Hepatocyte (in vitro differentiated cells): ENCODE measurements around the gene SERPINB2. TPM values are rescaled to one million over a fixed set of nuclear protein-coding genes. Genes with fewer than 3 reads are reported as not detected.
"Not testable (repeated sequence)": the region's sequence is repeated elsewhere in the genome, so short reads cannot be mapped to it uniquely, and the experiment has no call there.

Experiments used
- DNase-seq: peaks from one replicate; pipeline ENCODE4 v3.0.0-alpha.2; 2016; ENCODE audit warnings: low spot score
- H2AFZ ChIP-seq: fragments of 200-600 bp; sonication (generic); 2 replicates; pipeline ENCODE4 v1.6.0; 2016; ENCODE audit warnings: antibody characterized with exemption, mild to moderate bottlenecking
- H3K27ac ChIP-seq: fragments of 200-600 bp; sonication (generic); 2 replicates; pipeline ENCODE4 v1.5.1; 2016; ENCODE audit warnings: mild to moderate bottlenecking
- H3K27me3 ChIP-seq: fragments of 200-600 bp; sonication (generic); 2 replicates; pipeline ENCODE4 v1.6.1; 2016
- H3K36me3 ChIP-seq: fragments of 200-600 bp; sonication (generic); replicated peaks from 2 replicates; pipeline ENCODE4 v1.5.1; 2016; ENCODE audit warnings: low read depth; ENCODE audit not compliant: insufficient read depth
- H3K4me1 ChIP-seq: fragments of 200-600 bp; sonication (generic); 2 replicates; pipeline ENCODE4 v1.5.1; 2016; ENCODE audit warnings: mild to moderate bottlenecking, moderate library complexity; ENCODE audit not compliant: insufficient read depth
- H3K4me2 ChIP-seq: fragments of 200-600 bp; sonication (generic); 2 replicates; pipeline ENCODE4 v1.6.0; 2016
- H3K4me3 ChIP-seq: fragments of 200-600 bp; sonication (generic); 2 replicates; pipeline ENCODE4 v1.5.1; 2016; ENCODE audit warnings: mild to moderate bottlenecking
- H3K79me2 ChIP-seq: fragments of 200-600 bp; sonication (generic); 2 replicates; pipeline ENCODE4 v1.6.0; 2017; ENCODE audit warnings: mild to moderate bottlenecking
- H3K9me2 ChIP-seq: fragments of 200-600 bp; sonication (generic); replicated peaks from 2 replicates; pipeline ENCODE4 v1.6.0; 2017; ENCODE audit warnings: mild to moderate bottlenecking; ENCODE audit not compliant: insufficient read depth
- H3K9me3 ChIP-seq: fragments of 200-600 bp; sonication (generic); 2 replicates; pipeline ENCODE4 v1.5.1; 2016; ENCODE audit warnings: low read depth, mild to moderate bottlenecking
- H4K20me1 ChIP-seq: fragments of 200-600 bp; sonication (generic); 2 replicates; pipeline ENCODE4 v1.6.0; 2016; ENCODE audit warnings: mild to moderate bottlenecking; ENCODE audit not compliant: insufficient read depth, poor library complexity, severe bottlenecking
- CTCF ChIP-seq: fragments of 200-600 bp; sonication (generic); IDR thresholded peaks from 2 replicates; pipeline ENCODE4 v1.5.1; 2016; ENCODE audit warnings: antibody characterized with exemption, mild to moderate bottlenecking; ENCODE audit not compliant: poor library complexity
- EZH2 ChIP-seq: fragments of 200-600 bp; sonication (generic); IDR thresholded peaks from 2 replicates; pipeline ENCODE4 v1.6.1; 2016; ENCODE audit warnings: antibody characterized with exemption, mild to moderate bottlenecking, borderline replicate concordance
- EZH2phosphoT487 ChIP-seq: fragments of 200-600 bp; sonication (generic); IDR thresholded peaks from one replicate; pipeline ENCODE4 v1.6.1; 2018; ENCODE audit warnings: antibody characterized with exemption, mild to moderate bottlenecking, low read depth, moderate library complexity; ENCODE audit not compliant: unreplicated experiment, severe bottlenecking
- WGBS: methylation state at CpG from one replicate; pipeline ENCODE4 v1.1.6; 2016; ENCODE audit warnings: low lambda C conversion rate; ENCODE audit errors: missing lambda C conversion rate; 5-methylcytosine and 5-hydroxymethylcytosine counted together
- polyA plus RNA-seq: library from polyadenylated mRNA; unstranded; fragments of >200 nt; fragmentation: Nextera tagmentation; extraction: Ambion mirVana; gene quantifications from 2 replicates; pipeline ENCODE4 v1.2.1, GENCODE V29; 2016
- total RNA-seq: library from RNA; depleted of rRNA; stranded (reverse); fragments of >200 nt; gene quantifications from 2 replicates; pipeline ENCODE4 v1.2.3, GENCODE V29; 2014

The SERPINB2 gene
- total and polyA plus RNA-seq, 2 experiments from 2014 or later = 0.86 to 1.9 TPM

- peak overlapping the region; percentile 17 for H3K4me3 ChIP-seq
- H4K20me1 ChIP-seq = no peaks in the 10 kb centered on the region
- peaks cover 3% of the 10 kb centered on the region for H3K4me1 ChIP-seq
- peaks cover 22% of the 10 kb centered on the region for H3K27me3 ChIP-seq
- peak overlapping the region; percentile 98 for H3K4me2 ChIP-seq
- no peaks in the 10 kb centered on the region for H3K9me3 ChIP-seq
- H3K27ac ChIP-seq = no peak overlapping the region
- TF ChIP-seq EZH2 = no peak
- peak; percentile 82 for TF ChIP-seq CTCF
- TF ChIP-seq EZH2phosphoT487 = no peak
- peak overlapping the region; percentile 99 for H2AFZ ChIP-seq
- WGBS = 3% methylated on average over 53 of the region's 54 CpGs
- no peaks in the 10 kb centered on the region for H3K9me2 ChIP-seq
- no peaks in the 10 kb centered on the region for H3K36me3 ChIP-seq
- H3K79me2 ChIP-seq = no peaks in the 10 kb centered on the region
- peak; percentile 89 for DNase-seq
Measured at GRCh38 chr18:63936156-63936931, 48.8 kb downstream of the SERPINB2 start.

DNA sequence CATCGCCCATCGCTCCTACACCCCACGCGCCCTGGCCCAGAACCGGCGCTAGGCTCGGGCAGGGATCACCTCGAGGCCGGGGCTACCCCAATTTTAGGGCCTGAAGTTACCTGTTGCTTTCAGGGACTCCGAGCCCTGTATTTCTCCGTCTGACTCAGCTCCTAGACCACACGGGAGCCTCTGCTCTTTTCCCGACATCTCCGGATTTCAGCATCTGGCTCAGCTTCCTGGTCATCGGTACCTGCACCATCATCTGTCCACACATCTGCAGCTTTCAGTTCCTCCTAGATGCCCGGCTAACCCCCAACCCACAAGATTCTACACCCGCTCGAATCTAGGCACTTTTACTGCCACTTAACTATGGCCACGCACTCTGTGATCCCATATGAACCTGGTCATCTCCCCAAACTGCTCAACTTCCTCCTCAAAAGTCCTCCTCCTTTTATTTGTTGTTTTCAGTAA is 49.5 kb downstream of the SERPINB2 start:
- 57% methylated on average over 19 of the region's 19 CpGs for WGBS
- H2AFZ ChIP-seq = peak overlapping the region; percentile 99

GRCh38 chr18:63940008-63940407 is 52.5 kb downstream of the SERPINB2 start:
- TF ChIP-seq CTCF (no peak), EZH2phosphoT487 (no peak), EZH2 (no peak)
- Histone ChIP-seq H3K27me3 (peaks cover 18% of the 10 kb centered on the region), H2AFZ (no peak overlapping the region), H3K79me2 (no peaks in the 10 kb centered on the region), H3K4me1 (peaks cover 3% of the 10 kb centered on the region), H3K4me3 (no peak overlapping the region), H3K4me2 (no peak overlapping the region), H3K27ac (no peak overlapping the region), H4K20me1 (no peaks in the 10 kb centered on the region), H3K9me3 (no peaks in the 10 kb centered on the region), H3K9me2 (no peaks in the 10 kb centered on the region), H3K36me3 (no peaks in the 10 kb centered on the region)
- 95% methylated on average over 8 of the region's 8 CpGs for WGBS
- DNase-seq = no peak

More for the DNA sequence above, 49.5 kb downstream of the SERPINB2 start:
- Histone ChIP-seq H3K9me2 (no peaks in the 10 kb centered on the region), H3K27me3 (peaks cover 22% of the 10 kb centered on the region), H3K4me1 (peaks cover 3% of the 10 kb centered on the region), H3K27ac (no peak overlapping the region), H3K36me3 (no peaks in the 10 kb centered on the region), H3K4me2 (peak overlapping the region; percentile 98), H3K79me2 (no peaks in the 10 kb centered on the region), H4K20me1 (no peaks in the 10 kb centered on the region), H3K4me3 (peak overlapping the region; percentile 17), H3K9me3 (no peaks in the 10 kb centered on the region)
- TF ChIP-seq EZH2phosphoT487 (no peak), CTCF (no peak), EZH2 (no peak)
- DNase-seq = no peak

DNA sequence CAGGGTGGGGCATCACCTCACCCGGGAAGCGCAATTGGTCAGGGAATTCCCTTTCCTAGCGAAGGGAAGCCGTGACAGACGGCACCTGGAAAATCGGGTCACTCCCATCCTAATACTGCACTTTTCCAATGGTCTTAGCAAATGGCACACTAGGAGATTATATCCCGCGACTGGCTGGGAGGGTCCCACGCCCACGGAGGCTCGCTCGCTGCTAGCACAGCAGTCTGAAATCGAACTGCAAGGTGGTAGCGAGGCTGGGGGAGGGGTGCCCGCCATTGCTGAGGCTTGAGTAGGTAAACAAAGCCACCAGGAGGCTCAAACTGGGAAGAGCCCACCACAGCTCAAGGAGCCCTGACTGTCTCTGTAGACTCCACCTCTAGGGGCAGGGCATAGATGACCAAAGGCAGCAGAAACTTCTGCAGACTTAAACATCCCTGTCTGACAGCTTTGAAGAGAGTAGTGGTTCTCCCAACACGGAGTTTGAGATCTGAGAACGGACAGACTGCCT is 53.1 kb downstream of the SERPINB2 start:
- not testable (repeated sequence) for H3K4me2 ChIP-seq, H3K9me3 ChIP-seq, H4K20me1 ChIP-seq, H3K36me3 ChIP-seq, H3K4me1 ChIP-seq, DNase-seq, H3K9me2 ChIP-seq, H3K27ac ChIP-seq, H3K4me3 ChIP-seq, H3K79me2 ChIP-seq, H2AFZ ChIP-seq
- 81% methylated on average over 17 of the region's 17 CpGs for WGBS
- peaks cover 14% of the 10 kb centered on the region for H3K27me3 ChIP-seq
